Measurements from ENCODE around the gene DZIP1L.

DZIP1L gene

DNA sequence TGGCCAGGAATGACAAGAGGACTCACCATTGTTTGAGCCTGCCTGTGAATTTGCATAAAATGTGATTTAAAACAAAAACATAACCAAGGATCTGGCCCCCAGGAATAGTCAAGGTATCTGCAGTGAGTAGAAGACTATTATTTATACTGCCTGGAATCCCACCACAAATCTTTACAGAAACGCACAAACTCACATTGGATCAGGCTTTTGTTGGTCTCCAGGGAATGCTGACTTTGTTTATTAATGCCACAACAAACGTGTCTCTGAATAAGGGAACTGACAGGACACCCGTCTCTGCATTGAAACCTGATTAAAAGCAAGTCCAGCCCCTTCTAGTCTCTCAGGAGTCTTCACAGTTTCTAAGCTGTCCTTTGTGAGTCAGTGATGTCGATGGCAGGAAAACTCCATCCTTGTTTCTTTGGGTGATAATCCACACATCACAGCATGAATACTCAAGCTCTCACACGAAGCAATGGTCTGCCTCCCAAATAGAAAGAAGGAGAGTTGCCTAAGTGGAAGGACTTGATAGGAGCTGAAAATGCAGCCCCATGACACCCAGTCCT lies 67.7 kb downstream of the DZIP1L start:
- TF ChIP-seq, protein P1, sequence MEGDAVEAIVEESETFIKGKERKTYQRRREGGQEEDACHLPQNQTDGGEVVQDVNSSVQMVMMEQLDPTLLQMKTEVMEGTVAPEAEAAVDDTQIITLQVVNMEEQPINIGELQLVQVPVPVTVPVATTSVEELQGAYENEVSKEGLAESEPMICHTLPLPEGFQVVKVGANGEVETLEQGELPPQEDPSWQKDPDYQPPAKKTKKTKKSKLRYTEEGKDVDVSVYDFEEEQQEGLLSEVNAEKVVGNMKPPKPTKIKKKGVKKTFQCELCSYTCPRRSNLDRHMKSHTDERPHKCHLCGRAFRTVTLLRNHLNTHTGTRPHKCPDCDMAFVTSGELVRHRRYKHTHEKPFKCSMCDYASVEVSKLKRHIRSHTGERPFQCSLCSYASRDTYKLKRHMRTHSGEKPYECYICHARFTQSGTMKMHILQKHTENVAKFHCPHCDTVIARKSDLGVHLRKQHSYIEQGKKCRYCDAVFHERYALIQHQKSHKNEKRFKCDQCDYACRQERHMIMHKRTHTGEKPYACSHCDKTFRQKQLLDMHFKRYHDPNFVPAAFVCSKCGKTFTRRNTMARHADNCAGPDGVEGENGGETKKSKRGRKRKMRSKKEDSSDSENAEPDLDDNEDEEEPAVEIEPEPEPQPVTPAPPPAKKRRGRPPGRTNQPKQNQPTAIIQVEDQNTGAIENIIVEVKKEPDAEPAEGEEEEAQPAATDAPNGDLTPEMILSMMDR (IDR thresholded peaks at IDR 0.05; ENCODE audit: low read depth, low read length) = no peak
- DNase-seq = no peak
- Histone ChIP-seq H3K9me3 (no peaks in the 10 kb centered on the region), H3K4me3 (ENCODE audit: low read depth, low read length) (no peak overlapping the region), H3K36me3 (no peaks in the 10 kb centered on the region), H3K4me1 (no peaks in the 10 kb centered on the region), H3K27me3 (no peaks in the 10 kb centered on the region)

DNA sequence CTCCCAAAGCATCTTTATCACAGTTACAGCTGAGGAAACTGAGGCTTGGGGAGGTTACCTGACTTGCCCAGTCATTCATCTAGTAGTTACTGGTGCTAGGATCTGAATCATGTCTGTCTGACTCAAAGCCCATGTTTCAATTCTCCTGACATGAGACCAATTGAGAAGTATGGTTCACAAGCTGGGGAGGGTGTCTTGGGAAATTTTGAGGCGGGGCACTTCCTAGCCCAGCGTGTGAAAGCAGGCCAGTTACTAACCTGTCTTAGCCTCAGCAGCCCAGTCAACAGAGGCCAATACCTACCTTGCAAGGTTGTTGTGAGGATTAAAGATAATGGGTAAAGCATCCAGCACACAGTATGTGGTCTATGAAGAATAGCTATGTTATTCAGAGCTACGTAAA lies 68.5 kb downstream of the DZIP1L start:
- Histone ChIP-seq H3K4me1 (no peaks in the 10 kb centered on the region), H3K9me3 (no peaks in the 10 kb centered on the region), H3K36me3 (no peaks in the 10 kb centered on the region), H3K4me3 (ENCODE audit: low read depth, low read length) (no peak overlapping the region), H3K27me3 (no peaks in the 10 kb centered on the region)
- TF ChIP-seq, protein P1 (IDR thresholded peaks at IDR 0.05; ENCODE audit: low read depth, low read length) = no peak
- DNase-seq = no peak

DNA sequence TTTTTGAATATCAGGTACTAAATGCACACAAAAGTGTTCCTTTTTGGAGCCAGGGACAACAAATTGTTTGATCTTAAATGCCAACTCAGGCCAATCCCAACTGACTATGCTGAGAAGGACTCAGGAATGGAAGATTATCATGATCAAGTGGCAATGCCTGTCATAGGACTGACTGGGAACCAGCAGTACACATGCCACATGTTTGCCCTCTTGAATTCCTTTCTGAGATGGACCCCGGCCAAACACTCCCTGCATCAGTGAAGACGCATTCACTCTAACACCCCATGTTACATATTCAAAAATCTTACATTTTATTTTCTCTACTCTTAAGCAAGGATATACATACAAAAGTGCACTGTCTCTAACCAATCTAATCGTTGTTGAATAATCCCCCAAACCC lies 69.3 kb downstream of the DZIP1L start:
- no peak overlapping the region for H3K4me3 ChIP-seq (ENCODE audit: low read depth, low read length)
- no peaks in the 10 kb centered on the region for H3K36me3 ChIP-seq
- TF ChIP-seq, protein P1 (IDR thresholded peaks at IDR 0.05; ENCODE audit: low read depth, low read length) = no peak
- no peaks in the 10 kb centered on the region for H3K9me3 ChIP-seq
- H3K27me3 ChIP-seq = no peaks in the 10 kb centered on the region
- no peak for DNase-seq
- H3K4me1 ChIP-seq = no peaks in the 10 kb centered on the region

DNA sequence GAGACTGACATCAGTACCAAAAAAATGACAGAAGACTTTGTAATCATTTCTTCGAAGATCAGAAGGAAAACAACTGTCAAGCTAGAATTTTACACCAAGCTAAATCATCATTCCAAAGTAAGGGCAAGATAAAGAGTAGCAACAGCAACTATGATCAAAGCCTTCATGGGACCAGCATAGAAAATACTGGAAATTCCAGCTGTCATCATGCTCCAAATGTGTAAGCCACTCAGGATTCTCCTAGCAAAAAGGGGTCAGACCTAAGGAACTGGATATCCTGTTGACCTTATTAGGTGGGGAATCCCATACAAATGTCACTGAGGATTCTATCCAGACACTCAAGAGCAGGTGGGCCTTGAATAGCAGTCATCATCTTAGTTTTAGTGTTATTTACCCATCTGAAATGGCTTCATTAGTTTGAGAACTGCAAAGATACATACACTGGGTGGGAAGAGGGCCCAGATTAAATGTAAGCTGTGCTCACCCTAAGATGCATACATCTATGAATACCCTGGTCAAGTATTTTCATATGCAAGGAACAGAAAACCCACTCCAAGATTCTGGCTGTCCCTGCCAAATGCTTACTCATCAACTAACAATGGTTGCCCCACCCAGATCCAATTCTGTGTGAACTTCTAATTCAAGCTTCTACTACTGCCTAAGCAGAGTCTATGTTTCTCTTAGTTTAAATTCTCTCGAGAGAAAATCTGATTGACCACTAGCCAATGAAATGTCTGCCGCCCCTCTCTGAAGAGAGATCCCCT lies 72.0 kb downstream of the DZIP1L start:
- no peak for DNase-seq
- TF ChIP-seq, protein P1 (IDR thresholded peaks at IDR 0.05; ENCODE audit: low read depth, low read length) = no peak

DNA sequence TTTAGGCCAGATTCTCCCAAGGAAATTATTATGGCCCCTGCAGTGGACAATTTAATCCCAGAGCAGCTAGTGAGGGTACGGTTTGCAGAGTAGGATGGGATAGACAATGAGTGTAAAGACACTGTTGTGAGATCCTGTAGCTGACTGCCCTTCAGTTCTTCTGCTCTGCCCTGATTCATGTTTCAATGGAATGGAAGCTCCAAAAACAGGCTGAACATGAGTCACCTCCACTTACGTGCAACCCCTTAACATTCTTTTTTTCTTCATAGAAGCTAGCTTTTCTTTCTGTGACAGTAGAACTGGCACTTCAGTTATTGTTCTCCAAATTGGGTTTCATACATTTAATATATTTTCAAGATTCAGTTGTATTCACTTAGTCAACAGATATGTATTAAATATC lies 73.4 kb downstream of the DZIP1L start:
- no peaks in the 10 kb centered on the region for H3K36me3 ChIP-seq
- no peak for DNase-seq
- H3K9me3 ChIP-seq = no peaks in the 10 kb centered on the region
- TF ChIP-seq, protein P1 (IDR thresholded peaks at IDR 0.05; ENCODE audit: low read depth, low read length) = no peak
- no peaks in the 10 kb centered on the region for H3K27me3 ChIP-seq
- no peaks in the 10 kb centered on the region for H3K4me1 ChIP-seq
- H3K4me3 ChIP-seq (ENCODE audit: low read depth, low read length) = no peak overlapping the region

More for the DNA sequence above, 72.0 kb downstream of the DZIP1L start:
- Histone ChIP-seq H3K9me3 (no peaks in the 10 kb centered on the region), H3K4me3 (ENCODE audit: low read depth, low read length) (no peak overlapping the region), H3K36me3 (no peaks in the 10 kb centered on the region), H3K27me3 (no peaks in the 10 kb centered on the region), H3K4me1 (no peaks in the 10 kb centered on the region)
